Activated CD8-positive, alpha-beta memory T cell treated with anti-CD3 and anti-CD28 coated beads for 1 hour (primary cell): ENCODE measurements around the gene ITGA2.

Experiments
- DNase-seq, 2 donors: peaks; one replicate each; pipeline ENCODE4 v3.0.0-alpha.2; 2020; ENCODE audit warnings: low read depth in 1 of 2; ENCODE audit errors: extremely low read depth in 1 of 2

ITGA2 gene

DNA sequence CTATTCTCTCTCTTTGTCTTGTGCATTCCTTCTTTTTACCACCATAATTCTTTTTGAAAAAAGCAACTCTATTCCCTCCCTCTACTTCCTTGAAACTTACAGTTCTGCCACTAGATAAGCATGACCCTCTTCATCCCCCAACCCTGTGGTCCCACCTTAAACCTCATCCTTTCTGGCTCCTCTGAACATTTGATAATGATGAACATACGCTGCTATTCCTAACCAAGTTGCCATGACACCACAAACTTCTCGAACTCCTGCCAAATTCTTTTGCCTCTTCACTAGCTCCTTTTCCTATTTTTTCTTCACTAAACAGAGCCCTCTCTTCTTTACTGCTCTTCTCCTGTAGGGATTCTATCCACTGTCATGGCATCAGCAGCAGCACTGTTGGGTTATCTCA is 63.3 kb downstream of the ITGA2 start:
- DNase-seq: no peak

DNA sequence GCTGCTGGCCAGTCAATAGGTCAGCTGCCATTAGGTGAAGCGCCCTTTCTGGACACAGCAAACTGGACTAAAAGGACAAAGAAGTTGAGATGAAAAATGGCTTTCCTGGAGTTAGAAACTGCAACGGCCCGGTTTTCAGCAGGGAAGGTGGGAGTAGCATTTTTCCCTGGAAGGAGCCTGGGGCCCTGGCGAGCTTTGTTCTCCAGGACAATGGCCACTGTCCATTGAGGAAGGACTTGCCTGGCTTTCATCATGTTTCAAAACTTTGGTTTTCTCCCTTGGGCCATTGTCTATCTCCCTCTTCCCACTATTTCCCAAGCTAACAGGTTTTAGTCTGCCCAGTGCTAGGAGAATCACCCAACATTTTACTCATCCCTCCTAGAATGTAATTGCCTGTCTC is 64.2 kb downstream of the ITGA2 start:
- DNase-seq: no peak

DNA sequence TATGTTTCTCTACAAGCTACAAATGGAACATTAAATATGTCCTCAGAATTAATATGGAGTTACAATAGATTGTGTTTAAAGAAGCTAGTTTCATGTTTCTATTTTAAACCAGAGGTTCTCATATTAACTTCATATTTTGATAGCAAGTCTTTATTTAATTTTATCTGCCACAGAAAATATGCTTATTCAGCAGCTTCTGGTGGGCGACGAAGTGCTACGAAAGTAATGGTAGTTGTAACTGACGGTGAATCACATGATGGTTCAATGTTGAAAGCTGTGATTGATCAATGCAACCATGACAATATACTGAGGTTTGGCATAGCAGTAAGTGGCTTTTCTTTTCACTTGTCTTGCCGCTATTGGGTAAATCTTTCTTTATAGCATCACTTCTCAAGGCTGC is 66.2 kb downstream of the ITGA2 start:
- DNase-seq: no peak

DNA sequence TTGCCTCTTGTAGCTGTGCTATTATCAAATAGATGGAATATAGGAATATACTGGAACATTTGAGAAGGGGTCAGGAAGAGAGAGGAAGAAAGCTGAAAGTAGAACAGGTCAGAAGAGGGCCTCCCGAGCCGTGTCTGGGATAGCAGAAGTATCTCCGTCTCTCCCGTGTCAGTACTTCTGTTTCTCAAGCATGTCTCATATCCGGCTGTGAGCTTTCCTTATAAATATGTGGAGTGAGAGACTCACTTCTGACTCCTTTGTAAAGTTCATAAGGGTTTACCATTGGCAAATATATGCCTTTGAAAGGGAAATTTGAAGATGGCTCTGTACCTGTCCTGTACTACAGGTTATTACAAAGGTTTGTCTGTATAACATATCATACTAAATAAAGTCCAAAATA is 70.1 kb downstream of the ITGA2 start:
- DNase-seq: no peak

DNA sequence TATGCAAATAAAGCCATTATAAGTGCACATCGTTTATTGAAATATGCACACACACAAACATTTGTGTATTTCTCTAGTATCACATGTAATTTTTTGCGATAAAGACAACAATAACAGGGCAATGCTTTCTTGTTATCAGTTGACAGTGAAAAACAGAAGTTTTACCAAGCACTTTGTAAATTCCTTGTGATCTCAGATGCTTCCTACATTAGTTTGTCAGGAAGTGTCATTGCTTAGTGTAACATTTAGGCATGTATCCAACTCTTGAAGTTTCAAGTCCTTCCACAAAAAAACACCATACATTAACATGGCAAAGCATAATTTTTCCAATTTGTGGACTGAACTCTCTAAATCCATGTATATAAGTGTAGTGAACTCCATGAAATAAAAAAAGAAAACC is 74.0 kb downstream of the ITGA2 start:
- DNase-seq: no peak

DNA sequence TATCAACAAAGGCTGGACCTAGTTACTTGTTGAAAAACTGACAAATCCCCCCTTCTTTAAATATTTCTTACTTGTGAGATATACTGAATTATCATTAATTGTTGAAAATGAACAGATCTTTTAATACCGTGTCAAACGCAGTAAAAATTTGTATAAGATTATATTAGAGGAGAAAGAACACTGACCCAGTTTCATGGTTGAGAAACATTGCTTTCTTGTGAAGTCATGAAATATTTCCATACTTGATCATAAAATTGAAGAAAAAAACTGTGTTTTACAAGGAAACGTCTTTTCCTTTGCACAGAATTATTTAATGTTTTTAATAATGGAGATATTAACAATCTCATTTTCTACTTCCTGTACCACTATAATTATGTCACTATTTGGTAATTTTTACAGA is 74.6 kb downstream of the ITGA2 start:
- DNase-seq: no peak

DNA sequence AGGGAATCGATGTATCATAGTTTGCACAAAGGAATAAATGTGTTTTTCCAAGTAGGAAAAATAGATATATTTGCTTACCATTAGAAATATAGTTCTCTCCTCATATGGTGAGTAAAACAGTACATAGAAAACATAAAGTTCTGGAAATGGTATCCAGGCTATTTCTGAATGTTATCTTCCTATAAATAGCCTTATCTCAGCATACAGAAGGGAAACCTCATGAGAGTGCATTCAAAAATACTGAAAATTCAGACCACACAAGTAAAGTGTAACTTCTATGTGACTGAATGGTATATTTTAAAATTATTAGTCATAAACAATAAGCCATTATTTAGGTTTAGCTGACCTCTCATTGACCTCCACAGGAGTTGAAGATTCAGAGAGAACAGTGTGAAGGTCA is 76.9 kb downstream of the ITGA2 start:
- no peak for DNase-seq

DNA sequence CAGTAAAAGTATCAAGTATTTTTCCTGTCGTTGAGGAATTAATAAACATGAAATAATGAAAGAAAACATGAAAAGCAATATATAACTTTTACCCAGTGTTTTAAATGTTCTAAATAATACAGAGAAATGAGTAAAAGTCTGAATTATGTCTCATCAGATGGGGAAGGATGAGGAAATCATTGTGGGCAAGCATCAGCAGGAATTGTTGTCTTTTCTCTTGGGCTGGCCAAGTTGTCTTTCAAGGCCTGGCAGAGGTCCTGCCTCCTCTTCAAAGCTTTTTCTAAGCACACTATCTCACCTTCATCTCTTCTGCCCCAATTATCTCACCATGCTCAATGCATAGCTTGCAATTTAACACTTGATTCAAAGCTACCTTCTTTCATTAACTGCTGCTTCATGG is 78.5 kb downstream of the ITGA2 start:
- DNase-seq: no peak

DNA sequence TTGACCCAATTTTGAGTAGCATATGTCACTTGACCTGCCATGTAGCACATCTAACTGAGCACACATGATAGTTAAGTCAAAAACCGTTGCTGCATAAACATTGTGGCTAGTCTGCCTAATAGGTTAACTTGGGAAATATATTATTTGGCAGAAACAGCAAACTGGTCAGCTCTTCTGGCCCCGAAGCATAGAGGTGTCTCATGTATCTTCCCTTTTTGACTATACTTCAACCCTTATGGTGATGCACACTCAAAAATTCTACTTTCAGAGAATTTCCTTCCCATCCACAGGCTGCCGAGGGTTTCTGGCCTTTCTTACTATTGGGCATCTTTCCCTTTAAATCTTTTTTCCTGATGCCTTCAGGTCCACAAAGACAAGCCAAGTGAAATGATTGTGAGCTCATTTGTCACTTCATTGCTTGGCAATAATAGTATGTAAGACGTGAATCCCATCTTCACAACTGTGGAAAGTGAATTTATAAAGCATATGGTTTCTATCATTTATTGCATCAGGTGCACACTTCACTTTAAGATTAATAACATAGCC is 79.2 kb downstream of the ITGA2 start:
- no peak for DNase-seq

DNA sequence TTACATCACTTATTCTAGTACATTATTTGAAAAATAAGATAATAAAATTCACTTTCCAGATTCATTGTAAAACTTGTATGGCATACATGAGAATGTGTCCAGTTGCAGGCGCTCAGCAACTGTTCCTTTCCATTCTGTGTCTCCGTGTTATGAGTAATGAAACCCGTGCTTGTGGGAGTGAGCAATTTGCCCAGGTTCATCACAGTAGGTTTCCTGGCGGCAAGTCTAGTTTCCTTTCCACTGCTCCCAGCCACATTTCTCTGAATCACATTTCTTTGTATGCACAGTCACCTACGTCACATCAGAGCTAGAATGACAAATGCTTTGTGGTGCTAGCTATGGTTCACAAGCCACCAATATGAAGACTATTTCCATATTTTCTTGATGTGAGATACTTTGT is 80.5 kb downstream of the ITGA2 start:
- no peak for DNase-seq

DNA sequence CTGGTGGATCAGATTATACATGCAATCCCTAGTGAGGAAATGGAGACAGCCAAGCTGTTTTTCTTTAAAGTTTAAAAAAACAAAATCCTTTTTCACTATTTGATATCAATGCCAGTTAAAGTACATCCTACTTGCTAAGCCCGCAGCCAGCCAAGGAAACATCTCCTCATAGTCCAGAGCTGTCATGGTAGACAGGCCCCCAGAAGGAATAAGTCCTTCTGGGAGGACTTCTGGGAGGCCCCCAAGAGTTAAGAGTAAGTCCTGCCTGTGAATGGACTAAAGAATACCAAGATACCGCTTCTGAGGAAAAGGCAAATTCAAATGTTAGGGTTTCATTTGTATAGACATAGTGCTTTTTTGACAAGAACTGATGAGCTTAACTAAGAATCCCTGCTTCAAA is 82.1 kb downstream of the ITGA2 start:
- DNase-seq: no peak

DNA sequence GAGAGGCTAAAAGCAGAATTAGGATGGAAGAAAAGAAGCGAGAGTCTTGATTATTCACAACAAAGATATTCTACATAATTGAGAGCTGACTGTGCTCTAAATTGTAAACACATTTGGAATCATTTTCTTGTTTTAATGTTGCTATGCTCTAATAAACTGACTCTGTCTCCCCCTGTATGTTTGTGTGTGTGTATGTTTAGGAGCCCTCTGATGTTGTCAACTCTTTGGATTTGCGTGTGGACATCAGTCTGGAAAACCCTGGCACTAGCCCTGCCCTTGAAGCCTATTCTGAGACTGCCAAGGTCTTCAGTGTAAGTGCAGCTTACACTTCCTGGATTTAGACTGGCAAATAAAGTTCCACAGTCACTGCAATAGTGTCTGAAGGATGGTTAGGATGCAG is 82.6 kb downstream of the ITGA2 start:
- no peak for DNase-seq

DNA sequence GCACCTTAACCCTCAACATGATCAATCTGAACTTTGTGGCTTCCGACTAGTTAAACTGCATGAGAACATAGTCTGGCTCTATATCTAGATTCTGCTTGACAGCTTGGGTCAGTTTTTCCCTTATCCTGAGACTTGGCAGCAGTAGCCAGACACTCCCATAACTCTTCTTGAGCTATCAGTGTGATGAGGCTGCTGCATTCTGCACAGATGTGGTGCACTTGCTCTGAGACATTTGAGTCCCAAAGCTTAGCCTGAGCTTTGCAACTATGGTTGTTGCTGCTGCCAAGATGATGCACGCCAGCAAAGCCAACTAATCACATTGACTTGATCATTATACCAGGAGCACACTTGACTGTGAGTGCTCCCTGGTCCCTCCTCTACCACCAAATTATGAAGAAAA is 84.2 kb downstream of the ITGA2 start:
- DNase-seq: no peak

DNA sequence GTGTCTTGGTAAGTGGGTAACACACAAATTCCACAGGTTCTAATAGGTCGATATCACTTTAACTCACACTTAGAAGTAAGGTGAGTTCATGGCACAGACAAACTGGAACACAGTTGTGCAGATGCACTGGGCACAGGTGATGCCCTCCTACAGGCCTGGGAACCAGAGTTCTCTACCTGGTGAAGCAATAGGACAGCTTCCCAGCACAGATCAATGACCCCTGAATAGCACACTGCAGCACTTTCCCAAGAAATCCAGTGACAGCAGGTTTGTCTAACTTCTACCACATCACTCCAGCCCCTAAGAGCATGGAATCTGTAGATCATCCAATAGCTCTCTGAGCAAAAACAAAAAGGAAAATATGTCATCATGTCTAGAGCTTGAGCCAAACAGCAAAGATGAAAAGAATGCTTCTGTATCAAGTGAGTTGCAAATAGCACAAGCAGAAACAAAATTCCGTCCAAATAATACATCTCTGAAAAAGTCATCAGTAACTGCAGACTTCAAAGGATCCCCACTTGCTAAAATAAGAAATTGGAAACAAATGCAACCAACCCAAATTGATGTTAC is 86.9 kb downstream of the ITGA2 start:
- DNase-seq: no peak

DNA sequence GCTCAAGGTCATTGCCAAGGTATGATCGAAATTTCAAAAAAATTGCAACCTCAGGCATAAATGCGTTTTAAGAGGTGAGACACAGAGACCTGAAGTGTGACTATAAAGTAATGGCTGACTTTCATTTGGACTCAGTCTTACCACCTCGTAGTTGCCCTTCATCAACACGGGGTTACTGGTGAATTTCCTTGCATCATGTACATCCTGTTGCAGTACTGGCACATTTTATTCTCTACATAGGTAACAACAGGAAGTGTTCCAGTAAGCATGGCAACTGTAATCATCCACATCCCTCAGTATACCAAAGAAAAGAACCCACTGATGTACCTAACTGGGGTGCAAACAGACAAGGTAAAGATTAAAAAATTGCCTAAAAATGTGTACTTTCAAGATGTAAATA is 91.1 kb downstream of the ITGA2 start:
- DNase-seq: no peak

DNA sequence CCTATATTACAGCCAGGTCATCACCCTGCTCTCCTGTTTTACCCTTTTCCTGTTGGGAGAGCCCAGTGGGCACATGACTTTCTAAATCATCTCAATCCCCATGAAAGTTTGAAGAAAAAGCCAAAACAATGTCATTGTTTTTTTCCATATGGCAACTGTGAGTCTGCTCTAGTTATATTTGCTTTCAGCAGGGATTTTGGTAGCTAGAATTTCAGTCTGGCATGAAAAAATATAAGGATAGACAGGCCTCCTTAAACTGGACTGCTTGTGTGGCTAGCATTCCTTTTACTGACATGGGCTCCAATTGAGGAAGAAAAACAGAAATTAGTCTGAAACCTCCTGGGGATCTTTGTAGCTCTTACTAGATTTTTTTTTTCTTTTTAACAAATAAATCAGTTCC is 94.8 kb downstream of the ITGA2 start:
- DNase-seq: no peak

DNA sequence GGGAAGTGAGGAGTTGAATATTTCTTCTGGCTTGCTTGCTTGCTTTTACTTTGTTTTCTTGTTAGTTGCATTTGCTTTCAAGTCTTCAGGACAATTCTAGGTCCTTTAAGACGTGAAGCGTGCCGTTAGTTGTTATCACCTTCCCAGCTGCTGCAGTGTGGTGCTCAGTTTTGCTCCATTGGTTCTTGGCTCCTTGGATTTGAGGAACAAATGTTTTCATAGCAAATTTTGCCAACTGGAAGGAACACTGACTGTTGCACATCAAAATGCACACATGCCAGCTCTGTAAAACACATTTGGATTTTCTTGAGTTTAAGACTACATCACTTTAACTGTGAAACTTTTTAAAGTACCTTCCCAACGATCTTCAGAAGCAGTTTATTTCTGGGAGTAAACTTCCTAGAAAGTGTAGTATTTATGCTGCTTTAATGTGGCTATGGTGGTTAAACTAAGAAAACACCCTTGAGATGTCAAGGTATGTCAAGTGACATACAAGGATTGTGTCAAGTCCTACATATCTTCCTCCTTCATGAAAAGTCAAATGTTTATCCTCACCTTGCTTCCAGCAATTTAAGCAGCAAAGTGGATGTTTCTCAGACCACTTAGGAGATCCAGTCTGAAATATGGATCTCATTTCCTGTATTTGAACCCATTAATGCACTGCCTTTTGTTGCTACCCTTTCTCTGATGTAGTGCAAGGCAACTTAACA is 95.5 kb downstream of the ITGA2 start:
- no peak for DNase-seq

DNA sequence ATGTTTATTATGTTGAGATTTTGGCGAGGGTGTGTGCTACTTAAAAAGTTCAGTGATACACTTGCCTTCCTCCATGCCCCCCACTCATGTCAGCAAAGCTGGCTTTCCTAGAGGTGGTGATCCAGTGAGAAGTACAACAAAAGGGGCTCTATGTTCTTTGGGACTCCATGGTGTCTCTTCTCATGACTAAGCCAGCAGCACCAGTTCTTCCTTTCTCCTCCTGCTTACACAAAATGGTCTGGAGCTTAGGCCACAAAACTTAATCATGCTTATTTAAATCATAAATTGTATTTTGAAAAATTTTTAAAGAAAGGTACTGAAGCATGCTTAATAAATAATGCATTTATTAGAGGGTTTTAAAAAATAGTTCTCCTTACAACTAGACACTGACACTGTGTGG is 98.0 kb downstream of the ITGA2 start:
- DNase-seq: no peak

DNA sequence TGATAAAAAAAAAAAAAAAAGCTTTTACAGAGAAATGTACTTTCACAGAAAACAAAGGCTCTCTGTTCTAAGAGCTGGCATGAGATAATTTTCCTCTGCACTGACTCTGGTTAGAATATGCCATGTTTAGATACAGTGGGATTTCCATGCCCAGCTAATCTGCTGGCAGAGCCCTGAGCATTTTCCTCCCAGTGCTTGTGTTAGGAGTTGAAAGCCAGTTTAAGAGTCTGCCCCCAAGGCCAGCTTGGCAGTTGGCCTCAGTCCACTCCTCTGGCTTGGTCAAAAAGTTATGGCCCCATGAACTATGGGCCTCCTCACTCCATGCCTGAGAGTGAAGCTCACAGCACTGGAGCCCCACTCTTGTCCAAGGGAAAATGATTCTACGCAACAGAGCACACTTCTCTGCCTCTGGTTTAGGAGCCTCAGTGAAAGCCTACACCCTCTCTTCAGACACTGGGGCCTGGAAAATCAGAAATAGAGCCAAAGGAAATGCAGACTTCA is 98.5 kb downstream of the ITGA2 start:
- no peak for DNase-seq

DNA sequence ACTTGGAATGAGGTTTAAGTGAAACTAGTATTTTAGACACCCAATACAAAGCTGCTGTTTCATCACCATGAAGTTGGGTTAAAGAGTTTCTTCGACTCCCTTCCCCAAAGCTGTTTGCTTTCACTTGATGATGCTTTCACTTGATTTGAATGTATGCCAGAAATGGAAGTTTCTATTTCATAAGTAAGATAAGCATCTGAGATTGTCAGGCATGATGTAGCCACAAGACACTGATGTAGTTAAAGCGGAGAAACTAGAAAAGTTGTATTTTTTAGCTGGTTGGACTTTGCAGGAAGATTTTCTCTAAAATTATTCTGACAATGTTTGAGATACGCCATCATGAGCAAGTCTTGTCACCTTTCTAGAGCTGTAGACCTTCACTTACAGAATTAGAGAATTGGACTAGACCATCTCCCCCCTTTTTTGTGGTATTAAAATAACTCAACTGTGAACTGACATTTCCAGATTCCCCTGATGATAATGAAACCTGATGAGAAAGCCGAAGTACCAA is 100.4 kb downstream of the ITGA2 start:
- no peak for DNase-seq

DNA sequence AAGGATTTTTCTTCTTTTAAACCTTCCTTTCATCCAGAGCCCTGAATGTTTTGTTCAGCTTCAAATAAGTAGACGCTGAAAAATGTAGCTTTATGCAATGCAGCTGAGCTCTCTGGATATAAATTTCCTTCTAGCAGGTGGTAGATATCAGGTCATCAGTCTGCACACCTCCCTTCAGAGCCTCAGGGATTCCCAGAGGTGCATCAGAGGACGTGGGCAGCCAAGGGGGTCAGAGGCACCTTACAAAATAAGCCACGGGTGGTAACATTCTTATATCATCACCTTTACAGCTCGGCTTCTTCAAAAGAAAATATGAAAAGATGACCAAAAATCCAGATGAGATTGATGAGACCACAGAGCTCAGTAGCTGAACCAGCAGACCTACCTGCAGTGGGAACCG is 101.1 kb downstream of the ITGA2 start:
- no peak for DNase-seq

DNA sequence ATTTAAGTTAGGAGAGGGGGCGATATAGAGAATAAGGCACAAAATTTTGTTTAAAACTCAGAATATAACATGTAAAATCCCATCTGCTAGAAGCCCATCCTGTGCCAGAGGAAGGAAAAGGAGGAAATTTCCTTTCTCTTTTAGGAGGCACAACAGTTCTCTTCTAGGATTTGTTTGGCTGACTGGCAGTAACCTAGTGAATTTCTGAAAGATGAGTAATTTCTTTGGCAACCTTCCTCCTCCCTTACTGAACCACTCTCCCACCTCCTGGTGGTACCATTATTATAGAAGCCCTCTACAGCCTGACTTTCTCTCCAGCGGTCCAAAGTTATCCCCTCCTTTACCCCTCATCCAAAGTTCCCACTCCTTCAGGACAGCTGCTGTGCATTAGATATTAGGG is 102.1 kb downstream of the ITGA2 start:
- no peak for DNase-seq
